GM23248 (cell line): Measurements from ENCODE around the gene TIGD1.

ENCODE experiments used
- EZH2 ChIP-seq: fragments of 200-600 bp; sonication (generic); IDR thresholded peaks from 2 replicates; pipeline ENCODE4 v1.6.1; 2018; ENCODE audit warnings: antibody characterized with exemption, mild to moderate bottlenecking; ENCODE audit not compliant: insufficient read depth, poor library complexity, severe bottlenecking
- EZH2phosphoT487 ChIP-seq: fragments of 200-600 bp; sonication (generic); IDR thresholded peaks from 2 replicates; pipeline ENCODE4 v1.6.1; 2018; ENCODE audit warnings: antibody characterized with exemption, moderate library complexity, mild to moderate bottlenecking, low read depth; ENCODE audit not compliant: insufficient read depth

DNA sequence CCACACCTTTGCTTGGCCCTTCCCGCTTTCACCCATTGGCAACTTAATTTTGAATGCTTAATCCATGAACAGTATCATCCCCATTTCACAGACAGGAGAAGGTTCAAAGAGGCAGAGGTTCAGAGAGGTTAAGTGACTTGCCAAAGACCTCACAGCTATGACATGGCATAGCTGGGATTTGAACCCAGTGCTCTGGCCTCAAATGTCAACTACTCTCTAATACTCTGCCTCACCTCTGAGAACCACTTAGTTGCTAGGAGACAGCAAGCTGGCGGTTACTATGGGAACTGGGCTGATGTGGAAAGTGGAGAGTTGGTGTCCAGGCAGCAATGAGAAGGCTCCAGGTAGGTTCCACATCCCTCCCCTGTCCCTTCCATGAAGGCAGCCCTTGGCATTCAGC is 45.9 kb downstream of the TIGD1 start:
- peak; percentile 43 for TF ChIP-seq EZH2
- no peak for TF ChIP-seq EZH2phosphoT487
